Mammary epithelial cell (primary cell): ENCODE measurements around the gene RCBTB2.

ENCODE experiments used
- CTCF ChIP-seq, 2 donors: IDR thresholded peaks in 1 of 2; conservative IDR thresholded peaks in 1 of 2; 2 replicates each; pipeline ENCODE4 v1.5.1; 2011 to 2012; ENCODE audit warnings: inconsistent platforms in 2 of 2, low read length in 2 of 2, mild to moderate bottlenecking in 2 of 2, control low read depth in 1 of 2, low read depth in 1 of 2; ENCODE audit not compliant: insufficient read depth in 1 of 2; ENCODE audit errors: extremely low read depth in 1 of 2
- EZH2 ChIP-seq: IDR thresholded peaks from 2 replicates; pipeline ENCODE4 v1.6.1; 2012; ENCODE audit warnings: low read length, inconsistent platforms, borderline replicate concordance

GRCh38 chr13:48496271-48497161 lies 36.4 kb downstream of the RCBTB2 start:
- TF ChIP-seq CTCF (conservative IDR thresholded peaks at IDR 0.05 in 1 of 2, IDR thresholded peaks at IDR 0.05 in 1 of 2; ENCODE audit: extremely low read depth in 1 of 2, insufficient read depth in 1 of 2, low read depth in 1 of 2, low read length in 2 of 2) (no peak), EZH2 (no peak)
